ENCODE measurements around the gene BBLN.

DNA sequence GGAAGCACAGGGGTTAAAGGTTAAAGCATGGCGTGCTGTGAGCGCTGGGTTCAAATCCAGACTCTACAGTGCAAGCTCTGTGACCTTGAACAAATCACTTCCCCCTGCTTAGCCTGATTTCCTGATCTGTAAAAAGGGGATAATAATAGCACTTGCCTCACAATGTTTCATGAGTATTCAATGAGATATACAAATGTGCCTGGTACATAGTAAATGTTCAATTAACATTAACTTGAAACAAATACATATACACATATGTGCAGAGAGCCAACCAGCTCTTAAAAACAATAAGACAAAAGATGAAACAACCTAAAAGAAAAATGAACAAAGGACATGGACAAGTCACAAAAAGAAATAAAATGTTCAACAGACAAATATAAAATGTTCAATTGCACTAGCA lies 27.3 kb downstream of the BBLN start:
- TF ChIP-seq POLR2A (IDR thresholded peaks at IDR 0.05), result no peak
- TF ChIP-seq CTCF (IDR thresholded peaks at IDR 0.05), result no peak
- TF ChIP-seq EP300 (IDR thresholded peaks at IDR 0.05), result no peak
